GM21717 (cell line): ENCODE results near the gene KARS1.

ENCODE experiments used
- ATAC-seq: cut with Tn5 transposase; IDR thresholded peaks from one replicate; pipeline ENCODE4 v1.9.1; 2021; ENCODE audit warnings: mild to moderate bottlenecking, moderate library complexity; ENCODE audit not compliant: unreplicated experiment

KARS1 gene

DNA sequence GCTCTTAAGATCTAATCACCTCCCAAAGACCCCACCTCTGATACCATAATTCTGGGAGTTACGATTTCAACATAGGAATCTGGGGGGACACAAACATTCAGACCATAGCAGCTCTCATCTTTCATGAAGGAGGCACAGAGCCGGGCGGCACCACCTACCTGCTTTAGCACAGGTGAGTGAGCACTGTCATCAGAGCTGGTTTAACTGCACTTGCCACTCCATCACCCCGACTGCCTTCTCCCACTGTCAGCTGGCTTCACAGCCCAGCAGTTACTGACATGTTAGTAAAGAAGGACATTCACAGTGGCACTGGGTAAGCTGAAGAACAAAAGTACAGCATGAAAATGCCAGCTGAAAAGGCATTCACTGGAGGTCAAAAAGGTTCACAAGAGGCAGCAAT, 58.7 kb downstream of the KARS1 start:
- no peak for ATAC-seq

GRCh38 chr16:75584108-75584507, 63.4 kb downstream of the KARS1 start:
- ATAC-seq = no peak

DNA sequence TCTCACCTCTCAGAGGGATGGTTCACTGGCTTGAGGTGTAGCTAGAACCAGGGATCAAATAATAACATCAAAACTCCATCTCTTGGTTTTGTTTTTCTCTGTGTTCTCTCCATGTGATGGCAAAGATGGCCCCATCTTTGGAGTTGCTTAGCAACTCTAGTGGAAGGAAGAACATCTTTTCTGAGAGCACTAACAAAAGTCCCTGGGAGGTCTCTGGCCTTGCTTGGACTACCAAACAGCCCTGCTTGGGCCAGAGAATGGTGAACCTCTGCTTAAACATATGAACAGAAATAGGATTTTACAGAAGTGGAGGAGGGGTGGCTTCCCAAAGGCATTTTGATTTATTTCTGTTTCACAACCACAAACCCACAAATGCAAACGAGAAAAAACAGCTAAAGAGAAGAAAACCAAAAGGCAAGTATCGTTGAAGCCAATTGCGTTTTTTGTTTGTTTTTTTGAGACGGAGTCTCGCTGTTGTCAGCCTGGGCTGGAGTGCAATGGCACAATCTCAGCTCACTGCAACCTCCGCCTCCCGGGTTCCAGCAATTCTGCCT, 68.1 kb downstream of the KARS1 start:
- ATAC-seq = no peak

GRCh38 chr16:75578725-75579124, 68.7 kb downstream of the KARS1 start:
- ATAC-seq = no peak

GRCh38 chr16:75578212-75578611, 69.3 kb downstream of the KARS1 start:
- no peak for ATAC-seq
